Activated CD4-positive, alpha-beta T cell treated with anti-CD3 and anti-CD28 coated beads, Interleukin-2, amount 10 ng/mL, durations not matched to agents 24 days and 14 days (primary cell): ENCODE data around the gene TNNT2. TPM values are rescaled to one million over a fixed set of nuclear protein-coding genes. Genes with fewer than 3 reads are reported as not detected.

Source experiments
- DNase-seq: peaks from one replicate; pipeline ENCODE4 v3.0.0; 2022
- H3K27ac Mint-ChIP-seq: one replicate; pipeline ENCODE4 v1.8.0; 2022; ENCODE audit warnings: mild to moderate bottlenecking, mixed read lengths
- H3K27me3 Mint-ChIP-seq: one replicate; pipeline ENCODE4 v1.8.0; 2022; ENCODE audit warnings: mixed read lengths
- H3K36me3 Mint-ChIP-seq: one replicate; pipeline ENCODE4 v1.8.0; 2022; ENCODE audit warnings: low read depth, mild to moderate bottlenecking, mixed read lengths
- H3K4me1 Mint-ChIP-seq: one replicate; pipeline ENCODE4 v1.8.0; 2021; ENCODE audit warnings: mixed read lengths
- H3K4me3 Mint-ChIP-seq: one replicate; pipeline ENCODE4 v1.8.0; 2022; ENCODE audit warnings: mild to moderate bottlenecking, moderate library complexity, mixed read lengths
- H3K9me3 Mint-ChIP-seq: one replicate; pipeline ENCODE4 v1.8.0; 2021; ENCODE audit warnings: mixed read lengths
- intact Hi-C: fragments of 100-400 bp; cut with micrococcal nuclease; formaldehyde crosslinking; loops from one replicate; pipeline ENCODE4 v1.15.1; 2023
- total RNA-seq: library from RNA; stranded (reverse); gene quantifications from 2 replicates; pipeline ENCODE4 v1.2.3, GENCODE V29; 2022

TNNT2 gene
- total RNA-seq, 1 donor from 2014 or later: not detected

GRCh38 chr1:201397675-201398074 lies 20.2 kb upstream of the TNNT2 start:
- H3K4me3 Mint-ChIP-seq: no peak overlapping the region
- H3K36me3 Mint-ChIP-seq: no peaks in the 10 kb centered on the region
- DNase-seq: no peak
- H3K27ac Mint-ChIP-seq: no peak overlapping the region
- intact Hi-C loops: no loop called here
- H3K4me1 Mint-ChIP-seq: no peaks in the 10 kb centered on the region
- H3K9me3 Mint-ChIP-seq: no peaks in the 10 kb centered on the region
- H3K27me3 Mint-ChIP-seq: peaks cover 26% of the 10 kb centered on the region

- no peak overlapping the region for H3K27ac Mint-ChIP-seq
- no peaks in the 10 kb centered on the region for H3K36me3 Mint-ChIP-seq
- H3K9me3 Mint-ChIP-seq: no peaks in the 10 kb centered on the region
- DNase-seq: no peak
- H3K27me3 Mint-ChIP-seq: peaks cover 27% of the 10 kb centered on the region
- H3K4me3 Mint-ChIP-seq: no peak overlapping the region
- intact Hi-C loops: no loop called here
- no peaks in the 10 kb centered on the region for H3K4me1 Mint-ChIP-seq
These were observed 19.5 kb upstream of the TNNT2 start for GRCh38 chr1:201396861-201397464.

GRCh38 chr1:201395936-201396335 lies 18.5 kb upstream of the TNNT2 start:
- intact Hi-C loops: no loop called here
- no peak for DNase-seq
- Mint-ChIP-seq H3K4me3 (no peak overlapping the region), H3K36me3 (no peaks in the 10 kb centered on the region), H3K9me3 (no peaks in the 10 kb centered on the region), H3K27ac (no peak overlapping the region), H3K27me3 (peaks cover 29% of the 10 kb centered on the region), H3K4me1 (no peaks in the 10 kb centered on the region)

- peaks cover 29% of the 10 kb centered on the region for H3K27me3 Mint-ChIP-seq
- intact Hi-C loops: no loop called here
- no peaks in the 10 kb centered on the region for H3K4me1 Mint-ChIP-seq
These were observed 17.1 kb upstream of the TNNT2 start for GRCh38 chr1:201394591-201394990.

GRCh38 chr1:201393076-201393475 lies 15.6 kb upstream of the TNNT2 start:
- no peaks in the 10 kb centered on the region for H3K4me1 Mint-ChIP-seq
- H3K36me3 Mint-ChIP-seq: no peaks in the 10 kb centered on the region
- H3K9me3 Mint-ChIP-seq: no peaks in the 10 kb centered on the region
- DNase-seq: no peak
- H3K27ac Mint-ChIP-seq: no peak overlapping the region
- intact Hi-C loops: no loop called here
- peaks cover 19% of the 10 kb centered on the region for H3K27me3 Mint-ChIP-seq
- no peak overlapping the region for H3K4me3 Mint-ChIP-seq

More at GRCh38 chr1:201394591-201394990, 17.1 kb upstream of the TNNT2 start:
- H3K36me3 Mint-ChIP-seq: no peaks in the 10 kb centered on the region
- H3K9me3 Mint-ChIP-seq: no peaks in the 10 kb centered on the region
- H3K4me3 Mint-ChIP-seq: no peak overlapping the region
- no peak overlapping the region for H3K27ac Mint-ChIP-seq
- no peak for DNase-seq

GRCh38 chr1:201391651-201392511 lies 14.4 kb upstream of the TNNT2 start:
- Mint-ChIP-seq H3K27me3 (peaks cover 11% of the 10 kb centered on the region), H3K4me1 (no peaks in the 10 kb centered on the region), H3K36me3 (no peaks in the 10 kb centered on the region), H3K27ac (no peak overlapping the region), H3K4me3 (no peak overlapping the region), H3K9me3 (no peaks in the 10 kb centered on the region)
- no peak for DNase-seq
- intact Hi-C loops: no loop called here

- Mint-ChIP-seq H3K9me3 (no peaks in the 10 kb centered on the region), H3K27me3 (peaks cover 9% of the 10 kb centered on the region), H3K4me3 (no peak overlapping the region), H3K4me1 (no peaks in the 10 kb centered on the region), H3K36me3 (no peaks in the 10 kb centered on the region), H3K27ac (no peak overlapping the region)
- intact Hi-C loops: no loop called here
- DNase-seq: no peak
These were observed 13.7 kb upstream of the TNNT2 start for GRCh38 chr1:201391225-201391624.

- no peak overlapping the region for H3K4me3 Mint-ChIP-seq
- no peaks in the 10 kb centered on the region for H3K4me1 Mint-ChIP-seq
- H3K27me3 Mint-ChIP-seq: peaks cover 8% of the 10 kb centered on the region
- H3K9me3 Mint-ChIP-seq: no peaks in the 10 kb centered on the region
- H3K36me3 Mint-ChIP-seq: no peaks in the 10 kb centered on the region
- H3K27ac Mint-ChIP-seq: no peak overlapping the region
- intact Hi-C loops: no loop called here
- DNase-seq: no peak
These were observed 11.6 kb upstream of the TNNT2 start for GRCh38 chr1:201389051-201389450.

- Mint-ChIP-seq H3K27me3 (peaks cover under 1% of the 10 kb centered on the region), H3K4me1 (no peaks in the 10 kb centered on the region), H3K36me3 (no peaks in the 10 kb centered on the region), H3K9me3 (no peaks in the 10 kb centered on the region), H3K27ac (no peak overlapping the region), H3K4me3 (no peak overlapping the region)
- intact Hi-C loops: no loop called here
- DNase-seq: no peak
These were observed 8.7 kb upstream of the TNNT2 start for GRCh38 chr1:201386208-201386607.

- Mint-ChIP-seq H3K27me3 (no peaks in the 10 kb centered on the region), H3K4me3 (no peak overlapping the region), H3K9me3 (no peaks in the 10 kb centered on the region), H3K27ac (no peak overlapping the region), H3K4me1 (no peaks in the 10 kb centered on the region), H3K36me3 (no peaks in the 10 kb centered on the region)
- peak; percentile 81 for DNase-seq
- intact Hi-C loops: no loop called here
These were observed 7.9 kb upstream of the TNNT2 start for GRCh38 chr1:201385299-201385891.

- Mint-ChIP-seq H3K4me1 (no peaks in the 10 kb centered on the region), H3K27ac (no peak overlapping the region), H3K4me3 (no peak overlapping the region), H3K9me3 (no peaks in the 10 kb centered on the region), H3K27me3 (no peaks in the 10 kb centered on the region), H3K36me3 (no peaks in the 10 kb centered on the region)
- no peak for DNase-seq
- intact Hi-C loops: no loop called here
These were observed 6.9 kb upstream of the TNNT2 start for GRCh38 chr1:201384406-201384782.

- intact Hi-C loops: no loop called here
- Mint-ChIP-seq H3K27ac (no peak overlapping the region), H3K9me3 (no peaks in the 10 kb centered on the region), H3K36me3 (no peaks in the 10 kb centered on the region), H3K4me3 (no peak overlapping the region), H3K4me1 (no peaks in the 10 kb centered on the region), H3K27me3 (no peaks in the 10 kb centered on the region)
- no peak for DNase-seq
These were observed 6.3 kb upstream of the TNNT2 start for GRCh38 chr1:201383647-201384405.

- H3K36me3 Mint-ChIP-seq: no peaks in the 10 kb centered on the region
- H3K4me3 Mint-ChIP-seq: no peak overlapping the region
- no peaks in the 10 kb centered on the region for H3K4me1 Mint-ChIP-seq
- intact Hi-C loops: no loop called here
- no peak for DNase-seq
- H3K9me3 Mint-ChIP-seq: no peaks in the 10 kb centered on the region
- H3K27me3 Mint-ChIP-seq: peaks cover 2% of the 10 kb centered on the region
- H3K27ac Mint-ChIP-seq: no peak overlapping the region
These were observed 3.6 kb upstream of the TNNT2 start for GRCh38 chr1:201381130-201381529.

- DNase-seq: no peak
- no peak overlapping the region for H3K27ac Mint-ChIP-seq
- H3K9me3 Mint-ChIP-seq: no peaks in the 10 kb centered on the region
- peaks cover 2% of the 10 kb centered on the region for H3K27me3 Mint-ChIP-seq
- intact Hi-C loops: no loop called here
- H3K4me1 Mint-ChIP-seq: no peaks in the 10 kb centered on the region
- no peaks in the 10 kb centered on the region for H3K36me3 Mint-ChIP-seq
- H3K4me3 Mint-ChIP-seq: no peak overlapping the region
These were observed 2.3 kb upstream of the TNNT2 start for GRCh38 chr1:201379733-201380242.
